ENCODE results near the gene EDAR.

EDAR gene

GRCh38 chr2:108847000-108847399 is 142.0 kb downstream of the EDAR start:
- no peak for DNase-seq

GRCh38 chr2:108845923-108846322 is 143.1 kb downstream of the EDAR start:
- DNase-seq: no peak
